Stimulated activated CD4-positive, alpha-beta T cell treated with anti-CD3 and anti-CD28 coated beads, Interleukin-1b, Interleukin-23, amount 100 ng/mL, for 4 hours (primary cell): ENCODE data around the gene NCOA3.
"Not testable (repeated sequence)": the region's sequence is repeated elsewhere in the genome, so short reads cannot be mapped to it uniquely, and the experiment has no call there.

ENCODE experiments used
- DNase-seq, 2 donors: peaks; one replicate each; pipeline ENCODE4 v3.0.0-alpha.2; 2020; ENCODE audit warnings: low read depth in 2 of 2

The NCOA3 gene

DNA sequence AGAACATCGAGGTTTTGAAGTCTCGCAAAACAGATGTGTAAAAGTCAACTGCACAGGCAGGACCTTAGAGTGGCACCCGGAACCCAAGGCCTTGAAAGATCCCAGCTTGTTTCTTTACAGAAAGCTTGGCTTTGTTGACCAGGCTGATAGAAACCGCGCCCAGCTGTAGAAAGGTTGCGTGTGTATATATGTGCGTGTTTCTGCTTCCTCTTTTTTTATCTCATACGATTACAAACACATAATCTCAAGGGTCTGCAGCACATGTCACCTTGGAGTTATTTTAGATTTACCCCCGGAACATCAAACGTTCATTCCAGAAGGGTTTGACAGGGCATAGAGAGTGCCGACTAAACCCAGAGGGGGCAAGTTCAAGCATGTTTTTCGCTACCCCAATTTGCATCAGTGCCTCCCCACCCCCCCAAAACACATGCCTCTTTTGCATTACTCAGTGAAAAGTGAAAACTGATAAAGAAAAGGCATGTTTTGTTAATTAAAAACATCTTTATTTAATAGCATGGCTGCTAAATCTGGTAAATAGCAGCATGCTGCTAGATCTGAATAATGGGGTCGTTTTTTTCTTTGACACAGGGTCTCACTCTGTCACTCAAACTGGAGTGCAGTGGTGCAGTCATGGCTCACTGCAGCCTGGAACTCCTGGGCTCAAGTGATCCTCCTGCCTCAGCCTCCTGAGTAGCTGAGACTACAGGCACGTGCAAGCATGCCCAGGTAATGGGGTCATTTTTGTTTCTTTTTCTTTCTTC, 33.2 kb upstream of the NCOA3 start:
- no peak for DNase-seq

DNA sequence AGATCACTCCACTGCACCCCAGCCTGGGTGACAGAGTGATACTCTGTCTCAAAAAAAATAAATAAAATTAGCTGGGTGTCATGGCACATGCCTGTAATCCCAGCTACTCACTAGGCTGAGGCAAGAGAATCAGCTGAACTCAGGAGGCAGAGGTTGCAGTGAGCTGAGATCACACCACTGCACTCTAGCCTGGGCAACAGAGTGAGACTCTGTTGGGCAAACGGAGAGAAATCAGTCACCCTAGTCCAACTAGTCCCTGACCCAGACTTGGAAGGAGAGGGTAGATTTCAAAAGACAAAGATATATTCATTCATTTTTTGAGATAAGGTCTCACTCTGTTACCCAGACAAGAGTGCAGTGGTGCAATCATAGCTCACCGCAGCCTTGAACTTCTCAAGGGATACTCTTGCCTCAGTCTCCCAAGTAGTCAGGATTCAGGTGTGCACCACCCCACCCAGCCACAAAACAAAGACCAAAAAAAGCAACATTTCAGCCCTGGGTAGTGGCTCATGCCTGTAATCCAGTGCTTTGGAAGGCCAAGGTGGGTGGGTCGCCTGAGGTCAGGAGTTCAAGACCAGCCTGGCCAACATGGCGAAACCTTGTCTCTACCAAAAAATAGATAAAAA, 26.2 kb upstream of the NCOA3 start:
- DNase-seq = no peak

GRCh38 chr20:47476452-47476851, 25.2 kb upstream of the NCOA3 start:
- DNase-seq = no peak

DNA sequence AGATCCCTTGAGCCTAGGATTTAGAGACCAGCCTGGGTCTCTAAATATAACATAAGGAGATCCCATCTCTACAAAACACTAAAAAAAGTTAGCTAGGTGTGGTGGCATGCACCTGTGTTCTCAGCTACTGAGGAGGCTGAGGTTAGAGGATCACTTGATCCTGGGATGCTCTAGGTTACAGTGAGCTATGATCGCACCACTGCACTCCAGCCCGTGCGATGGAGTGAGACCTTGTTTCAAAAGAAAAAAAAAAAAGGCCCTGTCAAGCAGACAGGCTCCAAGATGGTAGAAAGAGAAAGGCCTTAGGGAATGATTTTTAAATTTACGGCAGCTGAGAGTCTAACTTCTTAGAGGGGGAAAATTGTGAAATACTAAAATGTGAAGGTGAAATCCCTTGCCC, 22.6 kb upstream of the NCOA3 start:
- DNase-seq = no peak

- no peak for DNase-seq
Measured at GRCh38 chr20:47479506-47479905, 22.2 kb upstream of the NCOA3 start.

DNA sequence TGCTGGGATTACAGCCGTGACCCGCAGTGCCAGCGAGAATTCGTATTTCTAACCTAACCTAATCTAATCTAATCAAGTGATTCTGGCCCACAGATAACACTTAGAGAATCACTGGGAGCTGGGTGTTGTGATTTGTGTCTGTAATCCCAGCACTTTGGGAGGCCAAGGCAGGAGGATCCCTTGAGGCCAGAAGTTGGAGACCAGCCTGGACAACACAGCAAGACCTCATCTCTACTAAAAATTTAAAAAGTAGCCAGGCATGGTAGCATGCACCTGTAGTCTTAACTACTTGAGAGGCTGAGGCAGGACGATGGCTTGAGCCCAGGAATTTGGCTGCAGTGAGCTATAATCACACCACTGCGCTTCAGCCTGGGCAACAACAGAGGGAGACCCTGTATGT, 21.4 kb upstream of the NCOA3 start:
- no peak for DNase-seq

DNA sequence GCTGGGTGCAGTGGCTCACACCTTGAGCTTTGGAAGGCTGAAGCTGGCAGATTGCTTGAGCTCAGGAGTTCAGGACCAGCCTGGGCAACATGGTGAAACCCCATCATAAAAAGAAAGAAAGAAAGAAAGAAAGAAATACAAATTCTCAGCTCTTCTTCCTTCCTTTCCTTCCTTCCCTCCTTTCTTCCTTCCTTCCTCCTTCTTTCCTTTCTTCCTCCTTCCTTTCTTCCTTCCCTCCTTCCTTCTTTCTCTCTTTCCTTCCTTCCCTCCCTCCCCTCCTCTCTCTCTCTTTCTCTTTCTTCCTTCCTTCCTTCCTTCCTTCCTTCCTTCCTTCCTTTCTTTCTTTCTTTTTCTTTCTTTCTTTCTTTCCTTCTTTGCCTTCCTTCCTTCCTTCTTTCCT, 21.0 kb upstream of the NCOA3 start:
- no peak for DNase-seq

DNA sequence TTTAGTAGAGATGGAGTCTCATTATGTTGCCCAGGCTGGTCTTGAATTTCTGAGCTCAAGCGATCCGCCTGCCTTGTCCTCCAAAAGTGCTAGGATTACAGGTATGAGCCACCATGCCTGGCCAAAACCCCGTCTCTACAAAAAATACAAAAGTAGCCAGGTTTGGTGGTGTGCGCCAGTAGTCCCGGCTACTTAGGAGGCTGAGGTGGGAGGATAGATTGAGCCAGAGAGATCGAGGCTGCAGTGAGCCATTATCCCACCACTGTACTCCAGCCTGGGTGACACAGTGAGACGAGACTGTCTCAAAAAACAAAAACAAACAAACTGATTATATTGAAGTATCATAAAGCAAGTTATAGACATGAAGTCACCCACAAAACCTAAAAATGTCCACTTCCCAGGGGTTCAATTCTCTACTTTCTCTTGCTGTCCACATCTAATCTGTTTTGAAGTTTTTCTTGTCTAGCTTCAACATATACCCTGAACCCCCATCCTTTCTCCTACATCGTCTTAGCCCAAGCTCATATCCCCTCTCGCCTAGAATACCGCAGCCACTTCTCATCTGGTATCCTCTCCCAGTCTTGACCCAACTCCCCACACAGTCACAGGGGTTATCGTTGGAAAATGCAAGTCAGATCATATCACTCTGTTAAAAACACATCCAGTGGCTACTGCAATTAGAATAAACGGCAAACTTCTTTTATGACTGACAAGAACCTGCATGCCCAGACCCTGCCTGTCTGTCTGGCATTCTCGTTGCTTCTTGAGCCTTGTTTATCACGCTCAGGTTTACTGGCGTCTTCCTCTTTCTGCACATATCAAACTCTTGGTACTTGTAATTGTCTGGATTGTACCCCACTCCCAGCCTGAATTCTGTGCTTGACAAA, 20.1 kb upstream of the NCOA3 start:
- no peak for DNase-seq

DNA sequence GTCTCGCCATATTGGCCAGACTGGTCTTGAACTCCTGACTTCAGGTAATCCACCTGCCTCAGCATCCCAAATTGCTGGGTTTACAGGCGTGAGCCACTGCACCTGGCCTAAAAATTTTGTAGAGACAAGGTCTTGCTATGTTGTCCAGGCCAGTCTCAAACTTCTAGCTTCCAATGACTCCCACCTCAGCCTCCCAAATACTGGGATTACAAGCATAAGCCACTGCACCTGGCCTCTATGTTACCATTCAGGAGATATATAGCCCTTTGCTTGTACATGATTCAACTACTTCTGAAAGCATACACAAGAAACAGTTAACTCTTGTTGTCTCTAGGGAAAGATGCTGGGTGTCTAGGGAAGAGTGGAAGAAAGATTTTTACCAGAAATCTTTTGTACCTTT, 19.0 kb upstream of the NCOA3 start:
- DNase-seq = no peak

DNA sequence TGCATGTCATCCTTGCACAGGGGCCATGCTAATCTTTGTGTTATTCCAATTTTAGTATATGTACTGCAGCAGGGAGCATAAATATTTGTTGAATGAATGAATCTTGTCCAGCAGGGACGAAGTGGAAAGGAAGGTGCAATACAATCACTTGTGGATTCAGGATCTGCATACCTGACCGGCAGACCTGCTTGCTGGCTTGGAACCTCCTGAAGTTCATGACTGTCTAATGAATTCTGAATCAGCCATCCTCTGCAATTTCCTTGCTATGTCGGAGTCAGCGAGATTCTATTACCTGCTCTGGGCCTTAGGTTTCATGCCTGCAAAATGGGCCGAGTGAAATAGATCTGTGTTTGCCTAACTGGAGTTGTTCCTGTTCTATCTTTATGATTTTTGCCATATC, 17.4 kb upstream of the NCOA3 start:
- DNase-seq = no peak

- DNase-seq = peak; percentile 41 to 48
Measured at GRCh38 chr20:47487175-47487917, 14.3 kb upstream of the NCOA3 start.

- DNase-seq = no peak
Measured at GRCh38 chr20:47489448-47489872, 12.2 kb upstream of the NCOA3 start.

DNA sequence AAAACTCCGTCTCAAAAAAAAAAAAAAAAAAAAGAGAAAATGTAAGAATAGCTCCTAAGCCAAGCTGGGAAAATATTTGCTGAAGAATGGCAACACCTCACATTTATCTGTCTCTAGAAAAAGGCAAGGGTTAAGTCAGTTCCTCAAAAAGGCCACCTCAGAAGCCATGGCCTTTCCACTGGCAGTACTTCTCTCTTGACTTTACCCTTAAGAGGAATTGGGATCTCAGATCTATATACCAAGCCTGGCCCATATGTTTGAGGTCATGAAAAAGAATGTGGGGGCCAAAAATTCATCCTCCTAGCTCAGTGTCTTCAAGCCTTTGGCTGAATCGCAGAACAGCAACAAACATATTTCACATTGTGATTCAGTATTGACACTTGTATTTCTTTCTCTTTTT, 10.9 kb upstream of the NCOA3 start:
- DNase-seq = no peak

- DNase-seq = no peak
Measured at GRCh38 chr20:47492284-47492683, 9.4 kb upstream of the NCOA3 start.

GRCh38 chr20:47493175-47493962, 8.3 kb upstream of the NCOA3 start:
- DNase-seq = peak; percentile 50 to 59

DNA sequence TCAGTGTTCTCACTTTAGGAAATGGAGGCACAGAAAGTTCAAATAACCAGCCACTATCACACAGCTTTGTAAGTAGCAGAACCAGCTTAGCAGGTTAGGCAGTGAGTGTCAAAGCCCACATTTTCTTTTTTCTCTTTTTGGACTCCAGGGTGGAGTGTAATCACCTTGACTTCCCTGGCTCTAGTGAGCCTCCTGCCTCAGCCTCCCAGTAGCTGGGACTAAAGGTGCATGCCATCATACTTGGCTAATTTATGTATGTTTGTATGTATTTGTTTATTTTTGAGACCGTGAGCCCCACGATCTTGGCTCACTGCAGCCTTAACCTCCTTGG, 7.8 kb upstream of the NCOA3 start:
- no peak for DNase-seq

DNA sequence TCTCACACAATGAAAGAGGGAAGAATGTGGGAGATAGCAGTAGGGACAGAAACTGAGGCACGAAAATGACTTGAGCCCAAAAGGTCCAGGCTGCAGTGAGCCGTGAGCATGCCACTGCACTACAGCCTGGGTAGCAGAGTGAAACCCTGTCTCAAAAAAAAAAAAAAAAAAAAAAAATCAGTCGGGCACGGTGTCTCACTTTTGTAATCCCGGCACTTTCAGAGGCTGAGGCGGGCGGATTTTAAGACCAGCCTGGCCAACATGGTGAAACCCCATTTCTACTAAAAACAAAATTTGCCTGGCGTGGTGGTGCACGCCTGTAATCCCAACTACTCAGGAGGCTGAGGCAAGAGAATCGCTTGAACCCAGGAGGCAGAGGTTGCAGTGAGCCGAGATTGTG, 7.1 kb upstream of the NCOA3 start:
- DNase-seq = not testable (repeated sequence)

GRCh38 chr20:47496118-47496517, 5.6 kb upstream of the NCOA3 start:
- DNase-seq = no peak

GRCh38 chr20:47498606-47499005, 3.1 kb upstream of the NCOA3 start:
- DNase-seq = no peak

GRCh38 chr20:47499053-47499452, 2.6 kb upstream of the NCOA3 start:
- DNase-seq = no peak

DNA sequence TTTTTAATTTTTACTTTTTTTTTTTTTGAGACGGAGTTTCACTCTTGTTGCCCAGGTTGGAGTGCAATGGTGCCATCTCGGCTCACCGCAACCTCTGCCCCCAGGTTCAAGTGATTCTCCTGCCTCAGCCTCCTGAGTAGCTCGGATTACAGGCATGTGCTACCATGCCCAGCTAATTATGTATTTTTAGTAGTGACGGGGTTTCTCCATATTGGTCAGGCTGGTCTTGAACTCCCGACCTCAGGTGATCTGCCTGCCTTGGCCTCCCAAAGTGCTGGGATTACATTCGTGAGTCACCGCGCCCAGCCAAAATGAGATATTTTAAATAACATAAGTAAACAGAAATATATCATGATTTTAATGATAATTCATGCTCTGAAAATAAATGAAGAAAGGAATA, 1.6 kb upstream of the NCOA3 start:
- not testable (repeated sequence) for DNase-seq
